ENCODE measurements around the gene FOXP1.

- no peak for TF ChIP-seq CTCF (IDR thresholded peaks at IDR 0.05; ENCODE audit: poor library complexity, severe bottlenecking)
- no peak for TF ChIP-seq EZH2 (IDR thresholded peaks at IDR 0.05; ENCODE audit: borderline replicate concordance, insufficient read depth, low read length, poor library complexity, severe bottlenecking)
- no peak for TF ChIP-seq POLR2AphosphoS5 (IDR thresholded peaks at IDR 0.05)
- no peak for TF ChIP-seq EP300 (conservative IDR thresholded peaks at IDR 0.05; ENCODE audit: poor library complexity, severe bottlenecking)
Observed at GRCh38 chr3:71551311-71551919, 32.1 kb downstream of the FOXP1 start.
